ENCODE results near the gene SLC52A1.

The SLC52A1 gene

DNA sequence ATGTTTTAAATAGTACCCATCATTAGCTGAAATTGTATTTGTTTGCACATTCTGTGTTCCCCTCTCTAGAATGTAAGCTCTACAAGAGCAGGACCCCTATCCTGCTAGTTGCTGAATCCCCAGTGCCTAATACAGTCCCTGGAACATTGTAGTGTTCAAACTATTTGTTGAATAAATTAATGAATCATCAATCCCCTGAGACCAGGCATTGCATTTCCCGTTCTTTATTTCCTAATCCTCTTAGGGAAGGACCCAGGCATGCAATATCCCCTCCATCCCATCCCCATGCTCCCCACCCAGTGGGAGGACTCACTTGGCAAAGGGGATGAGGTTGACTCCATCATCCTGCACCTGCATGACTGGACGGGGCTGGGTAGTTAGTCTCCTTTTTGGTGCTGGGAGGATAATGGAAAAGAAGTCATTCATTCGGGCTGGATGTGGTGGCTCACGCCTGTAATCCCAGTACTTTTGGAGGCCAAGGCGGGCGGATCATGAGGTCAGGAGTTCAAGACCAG lies 41.1 kb downstream of the SLC52A1 start:
- peaks cover 12 to 14% of the 10 kb centered on the region in 2 donors for H3K4me1 ChIP-seq (ENCODE audit: control insufficient read depth in 2 of 2, insufficient read depth in 2 of 2, low read length in 2 of 2)
- no peaks in the 10 kb centered on the region for H3K27me3 ChIP-seq (ENCODE audit: control insufficient read depth in 2 of 2, insufficient read depth in 2 of 2, low read length in 2 of 2)
- H3K4me3 ChIP-seq (ENCODE audit: low read length in 2 of 2) = no peak overlapping the region
- H3K36me3 ChIP-seq (ENCODE audit: control insufficient read depth in 2 of 2, insufficient read depth in 2 of 2, low read length in 2 of 2) = no peaks in the 10 kb centered on the region
- H3K9ac ChIP-seq (ENCODE audit: low read depth in 1 of 2, low read length in 2 of 2) = no peak overlapping the region
- H3K9me3 ChIP-seq (ENCODE audit: control insufficient read depth in 2 of 2, low read length in 2 of 2) = no peaks in the 10 kb centered on the region
- no peak overlapping the region for H3K27ac ChIP-seq (ENCODE audit: low read depth in 2 of 2, low read length in 2 of 2)

DNA sequence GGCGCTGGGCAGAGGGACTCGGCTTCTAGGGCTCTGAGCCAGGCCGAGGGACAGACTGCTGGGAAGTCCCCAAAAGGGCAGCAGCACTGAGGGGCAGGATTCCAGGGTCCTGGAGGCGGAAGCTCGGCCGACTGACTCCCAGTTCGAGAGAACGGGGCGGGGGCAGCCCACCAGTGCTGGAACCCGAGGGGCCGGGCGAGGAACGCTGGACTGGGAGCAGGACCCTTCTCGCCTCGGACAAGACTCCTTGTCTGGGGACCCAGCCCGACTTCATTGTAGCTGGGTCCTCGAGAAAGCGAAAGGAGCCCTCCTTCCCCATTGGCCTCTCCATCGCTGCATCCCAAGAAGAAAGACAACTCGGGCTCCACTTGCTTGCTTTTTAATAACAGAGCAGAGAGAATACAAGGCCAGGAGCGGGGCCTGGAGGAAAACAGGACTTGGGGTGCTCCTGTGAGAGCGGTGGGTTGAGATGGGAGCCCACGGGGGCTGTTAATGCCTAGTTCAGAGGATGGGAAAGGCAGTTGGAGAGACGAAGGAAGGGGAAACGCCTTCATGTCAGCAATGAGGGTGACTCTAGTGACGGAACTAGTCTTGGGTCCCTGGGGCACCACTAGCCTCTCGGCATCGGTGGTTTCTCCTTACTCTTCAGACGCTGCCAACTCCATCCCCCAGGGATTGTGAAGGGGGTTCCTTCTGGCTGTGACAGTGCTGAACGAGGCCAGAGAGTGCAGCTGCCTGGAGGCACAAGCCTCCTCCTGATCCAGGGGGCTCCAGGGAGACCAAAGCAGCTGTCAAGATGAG lies 47.3 kb downstream of the SLC52A1 start:
- Histone ChIP-seq H3K4me3 (ENCODE audit: low read length in 2 of 2) (peak overlapping the region; percentile 86 to 88), H3K9ac (ENCODE audit: low read depth in 1 of 2, low read length in 2 of 2) (peak overlapping the region; percentile 91 to 92)

DNA sequence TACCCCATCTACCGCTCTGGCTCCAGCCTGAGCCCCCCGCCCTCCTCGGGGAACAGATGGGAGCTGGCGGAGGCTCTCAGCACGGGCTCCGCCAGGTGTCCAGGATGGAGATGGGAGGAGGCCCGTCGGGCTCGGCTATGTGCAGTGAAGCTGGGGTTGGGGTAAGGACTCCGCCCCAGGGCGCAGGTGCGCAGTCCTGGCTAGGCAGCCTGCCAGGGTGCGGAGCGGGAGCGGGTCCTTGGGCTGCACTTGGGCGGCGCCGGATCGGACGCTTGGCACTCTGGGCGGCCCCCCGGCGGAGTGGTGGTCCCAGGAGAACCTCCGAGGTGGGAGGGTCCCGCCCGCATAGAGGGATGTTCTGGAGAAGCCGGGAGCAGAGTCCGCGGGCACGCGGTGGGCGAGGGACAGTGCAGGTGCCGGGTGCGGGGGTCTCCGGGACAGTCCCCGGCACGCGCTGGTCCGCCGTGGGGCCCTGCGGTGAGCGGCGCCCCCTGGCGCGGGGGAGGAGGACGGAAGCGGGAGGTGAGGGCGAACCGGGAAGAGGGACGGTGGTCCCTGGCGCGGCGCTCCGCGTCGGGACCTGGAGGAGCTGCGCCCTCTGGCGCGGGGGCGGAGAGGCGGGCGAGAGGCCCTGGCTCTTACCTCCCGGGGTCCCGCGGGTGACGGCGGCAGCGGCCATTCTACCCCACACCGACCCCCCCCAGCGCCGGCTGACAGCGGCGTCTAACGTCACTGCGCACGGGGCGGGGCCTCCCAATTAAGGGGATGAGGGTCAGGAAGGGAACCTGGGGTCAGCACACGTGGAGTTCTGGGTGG lies 48.1 kb downstream of the SLC52A1 start, which contains the start of gene CAMTA2:
Gene CAMTA2 (minus strand): TSS at position 725 of the 816 bp plus-strand sequence. CDS start 1,453 bp downstream, outside the sequence.
- peak within 1 kb of the TSS; percentile 91 to 92 for H3K9ac ChIP-seq (ENCODE audit: low read depth in 1 of 2, low read length in 2 of 2)
- peak within 1 kb of the TSS; percentile 92 to 94 for H3K27ac ChIP-seq (ENCODE audit: low read depth in 2 of 2, low read length in 2 of 2)
- H3K27me3 ChIP-seq (ENCODE audit: control insufficient read depth in 2 of 2, insufficient read depth in 2 of 2, low read length in 2 of 2) = no peaks in the 10 kb centered on the region
- H3K4me3 ChIP-seq (ENCODE audit: low read length in 2 of 2) = peak within 1 kb of the TSS; percentile 86 to 88
- H3K9me3 ChIP-seq (ENCODE audit: control insufficient read depth in 2 of 2, low read length in 2 of 2) = no peaks in the 10 kb centered on the region
- H3K36me3 ChIP-seq (ENCODE audit: control insufficient read depth in 2 of 2, insufficient read depth in 2 of 2, low read length in 2 of 2) = peaks cover 10 to 13% of the 10 kb centered on the region in 2 donors
- H3K4me1 ChIP-seq (ENCODE audit: control insufficient read depth in 2 of 2, insufficient read depth in 2 of 2, low read length in 2 of 2) = peaks cover 21 to 27% of the 10 kb centered on the region in 2 donors

More for the DNA sequence above, 47.3 kb downstream of the SLC52A1 start:
- Histone ChIP-seq H3K9me3 (ENCODE audit: control insufficient read depth in 2 of 2, low read length in 2 of 2) (no peaks in the 10 kb centered on the region), H3K4me1 (ENCODE audit: control insufficient read depth in 2 of 2, insufficient read depth in 2 of 2, low read length in 2 of 2) (peaks cover 21 to 27% of the 10 kb centered on the region in 2 donors), H3K36me3 (ENCODE audit: control insufficient read depth in 2 of 2, insufficient read depth in 2 of 2, low read length in 2 of 2) (peaks cover 2 to 5% of the 10 kb centered on the region in 2 donors), H3K27me3 (ENCODE audit: control insufficient read depth in 2 of 2, insufficient read depth in 2 of 2, low read length in 2 of 2) (no peaks in the 10 kb centered on the region), H3K27ac (ENCODE audit: low read depth in 2 of 2, low read length in 2 of 2) (peak overlapping the region; percentile 92 to 94)

DNA sequence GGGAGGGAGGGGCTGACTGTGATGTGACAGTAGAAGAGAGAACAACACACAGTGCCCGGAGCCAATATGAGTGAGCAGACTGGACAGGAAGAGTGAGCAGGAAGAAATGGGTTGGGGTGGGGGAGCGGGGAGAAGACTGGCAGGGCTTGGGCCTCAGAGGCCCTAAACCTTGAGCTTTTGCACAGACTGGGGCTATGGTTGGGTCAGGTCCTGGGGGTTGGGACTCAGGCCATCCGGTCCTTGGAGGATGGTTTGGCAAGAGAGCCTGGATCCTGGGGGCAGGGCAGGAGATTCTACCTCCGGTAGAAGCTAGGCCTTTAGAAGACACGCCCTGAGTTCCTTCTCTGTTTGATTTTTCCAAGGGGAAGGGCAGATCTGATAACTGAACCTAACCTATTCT lies 48.8 kb downstream of the SLC52A1 start:
- H3K27ac ChIP-seq (ENCODE audit: low read depth in 2 of 2, low read length in 2 of 2) = peak overlapping the region; percentile 92 to 94
- H3K4me1 ChIP-seq (ENCODE audit: control insufficient read depth in 2 of 2, insufficient read depth in 2 of 2, low read length in 2 of 2) = peaks cover 21 to 27% of the 10 kb centered on the region in 2 donors
- peak overlapping the region; percentile 86 to 88 for H3K4me3 ChIP-seq (ENCODE audit: low read length in 2 of 2)
- H3K9me3 ChIP-seq (ENCODE audit: control insufficient read depth in 2 of 2, low read length in 2 of 2) = no peaks in the 10 kb centered on the region
- no peaks in the 10 kb centered on the region for H3K27me3 ChIP-seq (ENCODE audit: control insufficient read depth in 2 of 2, insufficient read depth in 2 of 2, low read length in 2 of 2)
- peak overlapping the region; percentile 91 to 92 for H3K9ac ChIP-seq (ENCODE audit: low read depth in 1 of 2, low read length in 2 of 2)
- peaks cover 13 to 16% of the 10 kb centered on the region in 2 donors for H3K36me3 ChIP-seq (ENCODE audit: control insufficient read depth in 2 of 2, insufficient read depth in 2 of 2, low read length in 2 of 2)

Measured in mucosa of rectum (tissue), 2 donors.